GM21576 (cell line): ENCODE measurements around the gene CFAP69.
A peak's percentile ranks its signal among the peaks of the same experiment; 100 is the strongest.
"Not testable (repeated sequence)": the region's sequence is repeated elsewhere in the genome, so short reads cannot be mapped to it uniquely, and the experiment has no call there.

Source experiments
- ATAC-seq: cut with Tn5 transposase; IDR thresholded peaks from one replicate; pipeline ENCODE4 v1.9.1; 2021; ENCODE audit warnings: mild to moderate bottlenecking, moderate library complexity; ENCODE audit not compliant: unreplicated experiment

CFAP69 gene

DNA sequence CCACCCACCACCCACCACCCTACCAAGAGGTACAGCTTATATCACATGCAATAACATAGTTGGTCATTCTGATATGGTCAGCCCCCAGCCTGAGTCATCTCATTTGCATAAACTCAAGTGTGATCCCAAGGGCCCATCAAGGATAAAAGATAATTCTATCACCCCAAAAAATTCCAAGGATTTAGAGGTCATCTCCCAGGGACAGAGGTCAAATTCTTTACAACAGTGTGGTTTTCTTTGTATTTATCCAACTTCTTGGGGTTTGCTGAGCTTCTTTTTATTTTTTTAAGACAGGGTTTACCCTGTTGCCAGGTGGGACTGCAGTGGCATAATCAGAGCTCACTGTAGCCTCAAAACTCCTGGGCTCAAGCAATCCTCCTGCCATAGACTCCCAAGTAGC is 92.1 kb downstream of the CFAP69 start:
- ATAC-seq: no peak

DNA sequence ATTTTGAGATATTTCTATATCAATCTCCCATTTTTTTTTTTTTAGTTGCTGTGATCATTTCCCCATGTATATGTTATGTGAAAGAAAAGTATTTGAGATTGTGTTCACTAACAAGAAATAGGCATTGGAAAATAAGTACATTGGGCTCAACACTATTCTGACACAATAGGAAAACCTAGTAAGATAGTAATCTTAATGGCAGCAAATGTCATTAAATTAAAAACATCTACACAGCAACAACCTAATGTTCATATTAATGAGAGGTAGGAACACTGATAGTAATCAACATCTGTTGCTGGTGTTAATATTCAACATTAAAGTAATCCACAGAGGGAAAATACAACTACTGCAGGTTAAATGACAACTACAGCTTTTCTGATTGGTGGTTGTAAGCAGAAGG is 100.0 kb downstream of the CFAP69 start:
- no peak for ATAC-seq

DNA sequence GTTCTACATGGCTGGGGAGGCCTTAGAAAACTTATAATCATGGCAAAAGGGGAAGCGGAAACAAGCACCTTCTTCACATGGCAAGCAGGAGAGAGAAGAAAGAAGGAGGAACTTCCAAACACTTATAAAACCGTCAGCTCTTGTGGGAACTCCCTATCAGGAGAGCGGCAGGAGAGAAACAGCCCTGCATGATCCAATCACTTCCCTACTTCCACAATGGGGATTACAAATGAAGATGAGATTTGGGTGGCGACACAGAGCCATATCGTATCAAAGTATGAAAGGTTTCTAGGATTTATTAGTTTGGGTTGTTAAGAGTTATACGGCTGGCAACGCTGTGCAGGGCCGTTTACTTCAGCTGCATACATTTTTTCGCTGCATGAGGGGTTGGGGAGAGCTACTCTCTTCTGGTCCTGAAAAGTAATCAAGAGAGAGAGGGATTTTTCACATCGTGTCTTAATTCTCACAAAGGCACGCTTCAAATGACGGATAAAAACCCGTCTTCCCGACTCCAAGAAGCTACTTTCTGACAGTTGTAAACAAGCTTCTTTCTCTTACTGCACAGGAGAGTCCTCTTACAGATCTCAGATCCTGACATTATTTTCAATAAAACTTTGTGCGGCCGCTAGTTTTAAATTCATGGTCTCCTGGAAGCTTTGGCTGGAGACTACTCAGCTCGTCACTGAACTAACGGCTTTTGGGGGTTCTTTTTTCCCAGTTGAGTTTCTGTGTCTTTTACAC is 100.8 kb downstream of the CFAP69 start:
- ATAC-seq: peak; percentile 3

DNA sequence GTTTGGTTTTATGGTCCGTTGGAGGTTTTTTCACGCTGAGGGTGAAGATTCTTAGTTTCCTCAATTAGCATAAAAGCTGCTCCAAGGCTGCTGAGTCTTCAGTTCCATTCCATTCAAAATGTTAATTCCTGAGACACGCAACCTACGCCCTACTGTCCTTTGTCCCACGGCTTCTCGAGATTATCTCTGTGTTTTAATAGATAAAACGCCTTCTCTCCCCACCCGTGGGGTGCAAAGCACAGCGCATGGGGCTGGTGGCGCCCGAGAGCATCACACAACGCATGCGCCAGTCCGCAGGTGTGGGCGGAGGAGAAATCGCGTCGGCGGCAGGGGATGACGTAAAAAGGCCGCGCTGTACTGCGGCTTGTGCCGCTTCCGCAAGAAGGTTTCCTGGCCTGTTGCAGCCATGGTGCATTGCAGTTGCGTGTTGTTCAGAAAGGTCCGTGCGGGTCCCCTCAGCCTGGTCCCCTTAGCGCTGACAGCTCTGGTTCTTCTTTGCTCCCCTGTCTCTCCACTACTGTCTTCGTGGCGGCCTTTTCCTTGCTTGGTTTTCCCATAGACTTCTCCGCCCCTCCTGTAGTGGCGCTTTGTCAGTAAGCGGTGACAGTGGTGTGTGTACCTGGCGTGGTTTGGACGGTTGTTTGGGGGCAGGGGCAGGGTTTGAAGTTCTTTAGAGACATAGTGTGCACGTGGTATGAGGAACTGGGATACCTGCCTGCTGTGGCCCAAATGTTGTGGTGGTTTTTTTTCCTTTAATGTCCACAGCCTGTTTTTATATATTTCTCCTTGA is 101.6 kb downstream of the CFAP69 start, which contains the start of gene GTPBP10:
GTPBP10 (plus strand) TSS at position 381 of the 790 bp plus-strand sequence; CDS start at position 407, 26 bp downstream.
- ATAC-seq: peak; percentile 98

DNA sequence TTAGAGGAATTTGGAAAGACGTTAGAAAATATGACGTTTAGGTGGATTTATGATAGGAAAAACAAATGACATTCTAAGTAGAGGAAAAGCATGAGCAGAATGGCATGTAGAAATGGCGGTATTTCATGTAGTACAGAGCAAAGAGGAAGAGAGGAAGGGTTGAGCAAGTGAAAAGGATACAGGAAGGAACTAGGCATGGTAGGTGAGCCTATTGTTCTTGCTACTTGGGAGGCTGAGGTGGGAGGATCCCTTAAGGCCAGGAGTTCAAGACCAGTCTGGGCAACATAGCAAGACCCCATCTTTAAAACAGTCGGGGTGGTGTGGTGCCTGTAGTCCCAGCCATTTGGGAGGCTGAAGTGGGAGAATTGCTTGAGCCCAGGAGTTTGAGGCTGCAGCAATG is 102.8 kb downstream of the CFAP69 start:
- no peak for ATAC-seq

DNA sequence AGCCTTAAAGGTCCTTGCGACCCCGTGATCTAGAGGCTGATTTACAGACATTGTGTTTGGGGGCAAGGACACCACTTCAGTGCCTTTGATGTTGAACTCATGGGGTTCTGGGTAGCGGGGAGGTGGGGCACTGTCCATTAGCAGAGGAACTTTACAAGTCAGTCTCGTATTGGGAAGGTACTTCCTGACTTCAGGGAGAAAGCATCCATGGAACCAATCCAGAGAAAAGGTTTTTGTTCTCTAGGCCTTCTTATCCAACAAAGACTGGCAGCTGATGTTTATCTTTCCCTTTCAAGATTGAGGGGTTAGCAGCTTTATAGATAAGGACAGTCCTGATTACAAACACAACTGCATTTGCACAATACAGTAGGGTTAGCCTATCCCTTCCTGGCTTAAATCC is 104.3 kb downstream of the CFAP69 start:
- ATAC-seq: no peak

DNA sequence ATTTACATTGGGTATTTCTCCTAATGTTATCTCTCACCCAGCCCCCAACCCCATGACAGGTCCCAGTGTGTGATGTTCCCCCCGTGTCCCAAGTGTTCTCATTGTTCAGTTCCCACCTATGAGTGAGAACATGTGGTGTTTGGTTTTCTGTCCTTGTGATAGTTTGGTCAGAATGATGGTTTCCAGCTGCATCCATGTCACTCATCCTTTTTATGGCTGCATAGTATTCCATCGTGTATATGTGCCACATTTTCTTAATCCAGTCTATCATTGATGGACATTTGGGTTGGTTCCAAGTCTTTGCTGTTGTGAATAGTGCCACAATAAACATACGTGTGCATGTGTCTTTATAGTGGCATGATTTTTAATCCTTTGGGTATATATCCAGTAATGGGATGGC is 105.1 kb downstream of the CFAP69 start:
- ATAC-seq: not testable (repeated sequence)

DNA sequence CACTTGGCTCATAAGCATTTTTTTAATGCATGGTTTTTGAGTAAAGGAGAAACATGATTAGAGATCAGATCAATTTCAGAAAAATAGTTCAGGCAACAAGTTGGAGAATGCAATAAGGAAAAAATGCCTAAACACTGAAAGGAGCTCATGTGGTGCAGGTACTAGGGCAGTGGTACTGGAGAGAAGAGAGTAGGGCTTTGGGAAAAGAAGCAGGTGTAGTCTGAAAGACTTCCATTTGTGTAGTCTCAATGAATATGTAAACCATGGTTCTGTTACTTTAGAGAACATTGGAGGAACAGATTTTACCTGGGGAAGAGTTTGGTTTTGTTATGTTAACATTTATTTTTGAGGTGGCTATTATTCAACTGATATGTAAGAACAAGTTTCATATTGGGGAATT is 107.0 kb downstream of the CFAP69 start:
- ATAC-seq: no peak
